Peyer's patch (tissue), 4 donors: ENCODE results near the gene LUZP4.

Experiments used
- POLR2A ChIP-seq, 2 donors: fragments of 450-650 bp; IDR thresholded peaks; one replicate each; pipeline ENCODE4 v1.5.1; 2017; ENCODE audit warnings: antibody characterized with exemption in 2 of 2, mild to moderate bottlenecking in 2 of 2, moderate library complexity in 2 of 2
- TF ChIP-seq, protein P1 (sequence below), 6 experiments: fragments of 450-650 bp in 4 of 6; fragments of 200-600 bp in 2 of 6; sonication (generic) in 1 of 6; IDR thresholded peaks; one replicate each; pipeline ENCODE4 v1.5.1; 2017 to 2019; ENCODE audit warnings: antibody characterized with exemption in 6 of 6, mild to moderate bottlenecking in 3 of 6, moderate library complexity in 1 of 6

DNA sequence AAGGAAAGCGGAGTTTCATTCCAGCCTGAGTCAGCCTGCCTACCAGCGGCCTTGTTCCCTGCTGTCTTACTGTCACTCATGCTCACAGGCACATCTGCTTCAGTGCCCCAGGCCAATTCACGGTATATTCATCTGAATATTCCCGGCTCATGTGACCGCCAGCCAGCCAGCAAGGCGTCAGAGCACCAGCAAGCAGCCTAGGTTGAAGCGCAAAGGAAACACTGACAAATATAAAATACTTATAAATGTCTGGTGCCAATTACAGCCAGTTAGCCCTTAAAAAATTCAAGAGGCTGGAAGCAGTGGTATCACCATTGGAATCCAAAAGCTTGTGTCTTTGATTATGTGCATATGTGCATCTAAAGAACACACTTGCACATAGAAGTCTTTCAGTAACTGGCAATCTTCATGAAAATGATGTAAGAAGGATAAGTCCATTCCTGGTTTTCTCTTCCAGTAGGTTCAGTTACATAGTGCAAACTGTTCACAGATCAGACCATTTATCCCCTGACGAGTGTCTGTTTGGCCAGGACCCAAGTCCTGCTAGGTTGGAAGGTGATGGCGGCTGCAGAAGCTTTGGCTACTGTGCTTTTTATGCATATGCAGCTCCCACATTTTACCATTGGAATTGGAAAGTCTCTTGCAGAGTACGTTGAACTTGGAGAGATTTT is 61.3 kb downstream of the LUZP4 start:
- TF ChIP-seq, protein P1, sequence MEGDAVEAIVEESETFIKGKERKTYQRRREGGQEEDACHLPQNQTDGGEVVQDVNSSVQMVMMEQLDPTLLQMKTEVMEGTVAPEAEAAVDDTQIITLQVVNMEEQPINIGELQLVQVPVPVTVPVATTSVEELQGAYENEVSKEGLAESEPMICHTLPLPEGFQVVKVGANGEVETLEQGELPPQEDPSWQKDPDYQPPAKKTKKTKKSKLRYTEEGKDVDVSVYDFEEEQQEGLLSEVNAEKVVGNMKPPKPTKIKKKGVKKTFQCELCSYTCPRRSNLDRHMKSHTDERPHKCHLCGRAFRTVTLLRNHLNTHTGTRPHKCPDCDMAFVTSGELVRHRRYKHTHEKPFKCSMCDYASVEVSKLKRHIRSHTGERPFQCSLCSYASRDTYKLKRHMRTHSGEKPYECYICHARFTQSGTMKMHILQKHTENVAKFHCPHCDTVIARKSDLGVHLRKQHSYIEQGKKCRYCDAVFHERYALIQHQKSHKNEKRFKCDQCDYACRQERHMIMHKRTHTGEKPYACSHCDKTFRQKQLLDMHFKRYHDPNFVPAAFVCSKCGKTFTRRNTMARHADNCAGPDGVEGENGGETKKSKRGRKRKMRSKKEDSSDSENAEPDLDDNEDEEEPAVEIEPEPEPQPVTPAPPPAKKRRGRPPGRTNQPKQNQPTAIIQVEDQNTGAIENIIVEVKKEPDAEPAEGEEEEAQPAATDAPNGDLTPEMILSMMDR (IDR thresholded peaks at IDR 0.05) = no peak
- no peak for TF ChIP-seq POLR2A (IDR thresholded peaks at IDR 0.05)
